Esophagus muscularis mucosa (tissue), 4 donors: ENCODE data around the gene NT5M. TPM values are rescaled to one million over a fixed set of nuclear protein-coding genes. Genes with fewer than 3 reads are reported as not detected.

Experiments used
- DNase-seq: peaks from one replicate; pipeline ENCODE4 v3.0.0-alpha.2; 2017; ENCODE audit errors: extremely low spot score
- H3K27ac ChIP-seq, 4 donors: fragments of 200-600 bp; sonication (generic); replicated peaks in 1 of 4; 1 replicate in 3 of 4; 2 replicates in 1 of 4; pipeline ENCODE4 v1.5.1; 2016 to 2019; ENCODE audit warnings: mild to moderate bottlenecking in 1 of 4
- H3K27me3 ChIP-seq, 4 donors: fragments of 200-600 bp; sonication (generic); one replicate each; pipeline versions ENCODE4 v1.5.1 to v1.6.0; 2016 to 2019
- H3K36me3 ChIP-seq, 4 donors: fragments of 200-600 bp; sonication (generic); one replicate each; pipeline ENCODE4 v1.5.1; 2016 to 2019
- H3K4me1 ChIP-seq, 4 donors: fragments of 200-600 bp; sonication (generic); one replicate each; pipeline ENCODE4 v1.5.1; 2016 to 2019
- H3K4me3 ChIP-seq, 4 donors: fragments of 200-600 bp; sonication (generic); 1 replicate in 2 of 4; 2 replicates in 2 of 4; pipeline ENCODE4 v1.5.1; 2016 to 2019; ENCODE audit warnings: mild to moderate bottlenecking in 4 of 4, moderate library complexity in 1 of 4
- H3K9me3 ChIP-seq, 4 donors: fragments of 200-600 bp; sonication (generic); 1 replicate in 3 of 4; 2 replicates in 1 of 4; pipeline ENCODE4 v1.5.1; 2016 to 2019
- EP300 ChIP-seq: sonication (generic); formaldehyde crosslinking; IDR thresholded peaks from one replicate; pipeline ENCODE4 v1.6.1; 2017; ENCODE audit warnings: antibody characterized with exemption
- POLR2A ChIP-seq: fragments of 450-650 bp; IDR thresholded peaks from one replicate; pipeline ENCODE4 v1.6.1; 2017; ENCODE audit warnings: antibody characterized with exemption, moderate library complexity, mild to moderate bottlenecking, low read depth
- POLR2AphosphoS5 ChIP-seq, 2 donors: sonication (generic); formaldehyde crosslinking; IDR thresholded peaks; one replicate each; pipeline ENCODE4 v1.6.1; 2017; ENCODE audit warnings: antibody characterized with exemption in 2 of 2
- WGBS: methylation state at CpG from one replicate; pipeline ENCODE4 v1.1.5; 2018; 5-methylcytosine and 5-hydroxymethylcytosine counted together
- intact Hi-C: fragments of 100-400 bp; cut with DNase I; formaldehyde crosslinking; loops from one replicate; pipeline ENCODE4 v1.15.1; 2023
- total RNA-seq, 4 donors: library from RNA; depleted of rRNA; stranded (reverse); fragments of >200 nt; gene quantifications; one replicate each; pipeline versions ENCODE4 v1.1.0 to v1.2.1, GENCODE V29; 2016
- TF ChIP-seq, protein P1 (sequence below), 3 experiments: fragments of 200-600 bp in 2 of 3; fragments of 450-650 bp in 1 of 3; sonication (generic) in 2 of 3; IDR thresholded peaks; one replicate each; pipeline ENCODE4 v1.5.1; 2017 to 2019; ENCODE audit warnings: antibody characterized with exemption in 3 of 3, mild to moderate bottlenecking in 2 of 3, moderate library complexity in 1 of 3

Gene NT5M
- total RNA-seq, 4 donors from 2014 or later: 4.3 to 11.5 (median 7.0) TPM

DNA sequence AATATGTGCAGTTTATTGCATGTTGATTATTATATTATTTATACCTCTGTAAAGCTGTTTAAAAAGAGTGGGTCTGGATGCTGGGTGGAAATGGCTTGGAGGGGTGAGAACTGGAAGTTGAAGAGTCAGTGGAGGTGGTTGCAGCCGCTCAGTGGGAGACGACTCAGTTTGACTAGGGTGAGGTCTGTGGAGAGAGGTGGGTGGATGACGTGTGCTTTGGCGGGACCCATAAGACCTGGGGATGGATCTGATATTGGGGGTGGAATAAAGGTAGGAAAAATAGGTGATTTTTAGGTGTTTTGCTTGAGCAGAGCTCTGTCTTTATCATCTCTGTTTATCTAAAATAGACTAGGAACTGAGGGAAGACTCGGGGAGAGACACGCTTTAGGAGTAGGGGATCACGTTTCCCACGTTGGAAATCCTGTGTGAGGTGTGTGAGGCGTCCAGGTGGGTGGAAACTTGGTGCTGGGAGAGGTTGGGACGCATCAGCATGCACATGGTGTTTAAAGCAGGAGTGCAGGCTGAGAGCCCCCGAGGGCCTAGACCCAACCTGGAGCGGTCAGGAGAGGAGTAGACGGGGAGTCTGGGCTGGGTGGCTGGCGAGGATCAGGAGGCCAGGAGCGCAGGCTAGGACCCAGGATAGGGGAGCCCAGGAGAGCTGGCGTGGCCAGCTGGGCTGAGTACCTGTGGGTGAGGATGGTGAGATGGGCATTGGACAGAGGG, 17.2 kb downstream of the NT5M start:
- TF ChIP-seq POLR2AphosphoS5 (IDR thresholded peaks at IDR 0.05) (no peak), EP300 (no peak), POLR2A (no peak)
- TF ChIP-seq, protein P1, sequence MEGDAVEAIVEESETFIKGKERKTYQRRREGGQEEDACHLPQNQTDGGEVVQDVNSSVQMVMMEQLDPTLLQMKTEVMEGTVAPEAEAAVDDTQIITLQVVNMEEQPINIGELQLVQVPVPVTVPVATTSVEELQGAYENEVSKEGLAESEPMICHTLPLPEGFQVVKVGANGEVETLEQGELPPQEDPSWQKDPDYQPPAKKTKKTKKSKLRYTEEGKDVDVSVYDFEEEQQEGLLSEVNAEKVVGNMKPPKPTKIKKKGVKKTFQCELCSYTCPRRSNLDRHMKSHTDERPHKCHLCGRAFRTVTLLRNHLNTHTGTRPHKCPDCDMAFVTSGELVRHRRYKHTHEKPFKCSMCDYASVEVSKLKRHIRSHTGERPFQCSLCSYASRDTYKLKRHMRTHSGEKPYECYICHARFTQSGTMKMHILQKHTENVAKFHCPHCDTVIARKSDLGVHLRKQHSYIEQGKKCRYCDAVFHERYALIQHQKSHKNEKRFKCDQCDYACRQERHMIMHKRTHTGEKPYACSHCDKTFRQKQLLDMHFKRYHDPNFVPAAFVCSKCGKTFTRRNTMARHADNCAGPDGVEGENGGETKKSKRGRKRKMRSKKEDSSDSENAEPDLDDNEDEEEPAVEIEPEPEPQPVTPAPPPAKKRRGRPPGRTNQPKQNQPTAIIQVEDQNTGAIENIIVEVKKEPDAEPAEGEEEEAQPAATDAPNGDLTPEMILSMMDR (IDR thresholded peaks at IDR 0.05): no peak
- no peaks in the 10 kb centered on the region for H3K4me1 ChIP-seq
- intact Hi-C loops: no loop called here

DNA sequence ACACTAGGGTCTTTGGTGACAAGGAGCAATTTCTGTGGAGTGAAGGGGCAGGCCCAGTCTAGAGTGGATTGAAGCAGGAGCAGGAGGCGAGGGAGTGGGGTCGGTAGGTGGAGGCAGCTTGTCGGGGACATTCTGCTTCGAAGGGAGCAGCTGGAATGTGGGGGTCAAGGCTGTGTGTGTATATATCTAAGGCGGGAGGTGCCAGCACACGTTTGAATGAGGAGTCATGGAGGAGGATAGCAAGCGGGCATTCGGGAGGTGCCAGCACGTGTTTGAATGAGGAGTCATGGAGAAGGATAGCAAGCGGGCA, 17.7 kb downstream of the NT5M start:
- no peak overlapping the region for H3K4me3 ChIP-seq
- H3K27ac ChIP-seq: no peak overlapping the region
- no peaks in the 10 kb centered on the region for H3K27me3 ChIP-seq
- intact Hi-C loops: no loop called here
- TF ChIP-seq, protein P1 (IDR thresholded peaks at IDR 0.05): no peak
- no peak for TF ChIP-seq POLR2A
- no peak for TF ChIP-seq POLR2AphosphoS5 (IDR thresholded peaks at IDR 0.05)
- no peak for TF ChIP-seq EP300
- H3K4me1 ChIP-seq: no peaks in the 10 kb centered on the region
- peaks cover 0 to 54% (median 7%) of the 10 kb centered on the region in 4 donors for H3K36me3 ChIP-seq
- no peaks in the 10 kb centered on the region for H3K9me3 ChIP-seq
- 87% methylated on average over 10 of the region's 10 CpGs for WGBS
- no peak for DNase-seq

More for the DNA sequence above, 17.2 kb downstream of the NT5M start:
- Histone ChIP-seq H3K27ac (no peak overlapping the region), H3K27me3 (no peaks in the 10 kb centered on the region), H3K4me3 (no peak overlapping the region), H3K9me3 (no peaks in the 10 kb centered on the region), H3K36me3 (peaks cover 0 to 49% (median 5%) of the 10 kb centered on the region in 4 donors)
- WGBS: 89% methylated on average over 13 of the region's 16 CpGs
- DNase-seq: no peak

GRCh38 chr17:17321356-17322025, 18.3 kb downstream of the NT5M start:
- no peaks in the 10 kb centered on the region for H3K27me3 ChIP-seq
- TF ChIP-seq POLR2AphosphoS5 (IDR thresholded peaks at IDR 0.05) (no peak), EP300 (no peak), POLR2A (no peak)
- TF ChIP-seq, protein P1 (IDR thresholded peaks at IDR 0.05): no peak
- no peaks in the 10 kb centered on the region for H3K4me1 ChIP-seq
- H3K4me3 ChIP-seq: no peak overlapping the region
- no peaks in the 10 kb centered on the region for H3K9me3 ChIP-seq
- intact Hi-C loops: no loop called here
- DNase-seq: no peak
- no peak overlapping the region for H3K27ac ChIP-seq
- H3K36me3 ChIP-seq: peaks cover 0 to 60% (median 10%) of the 10 kb centered on the region in 4 donors
- WGBS: 91% methylated on average over 11 of the region's 11 CpGs

GRCh38 chr17:17322516-17323510, 19.6 kb downstream of the NT5M start:
- TF ChIP-seq POLR2AphosphoS5 (IDR thresholded peaks at IDR 0.05): no peak
- TF ChIP-seq EP300: no peak
- TF ChIP-seq, protein P1 (IDR thresholded peaks at IDR 0.05): no peak
- no peak for TF ChIP-seq POLR2A
- intact Hi-C loops: no loop called here
- DNase-seq: no peak
- no peaks in the 10 kb centered on the region for H3K9me3 ChIP-seq
- H3K4me1 ChIP-seq: no peaks in the 10 kb centered on the region
- H3K27ac ChIP-seq: no peak overlapping the region
- H3K27me3 ChIP-seq: no peaks in the 10 kb centered on the region
- H3K4me3 ChIP-seq: no peak overlapping the region
- peaks cover 0 to 65% (median 12%) of the 10 kb centered on the region in 4 donors for H3K36me3 ChIP-seq
- 94% methylated on average over 16 of the region's 21 CpGs for WGBS
